SK-N-SH (cell line): ENCODE results near the gene PDE6A.

ENCODE experiments used
- CTCF ChIP-seq: fragments of 200-600 bp; sonication (generic); IDR thresholded peaks from 2 replicates; pipeline ENCODE4 v1.6.1; 2017; ENCODE audit warnings: antibody characterized with exemption, mild to moderate bottlenecking, moderate library complexity
- EP300 ChIP-seq, 2 experiments: IDR thresholded peaks; 2 replicates each; pipeline versions ENCODE4 v1.4.0 to v1.6.1; 2012; ENCODE audit warnings: borderline replicate concordance in 1 of 2, low read depth in 1 of 2, low read length in 1 of 2
- EZH2phosphoT487 ChIP-seq: fragments of 200-600 bp; sonication (generic); IDR thresholded peaks from 2 replicates; pipeline ENCODE4 v1.6.1; 2017; ENCODE audit warnings: low read depth, mixed run types, mild to moderate bottlenecking, antibody characterized with exemption, moderate library complexity, borderline replicate concordance
- MEF2A ChIP-seq: IDR thresholded peaks from 2 replicates; pipeline ENCODE4 v1.4.0; 2012; ENCODE audit warnings: low read depth, borderline replicate concordance
- PBX3 ChIP-seq: IDR thresholded peaks from 2 replicates; pipeline ENCODE4; 2012
- RAD21 ChIP-seq: IDR thresholded peaks from 2 replicates; pipeline ENCODE4 v1.6.1; 2012; ENCODE audit warnings: mild to moderate bottlenecking, low read length
- REST ChIP-seq: IDR thresholded peaks from 2 replicates; pipeline ENCODE4 v1.6.1; 2012; ENCODE audit warnings: mild to moderate bottlenecking, low read depth, low read length, moderate library complexity
- RXRA ChIP-seq: IDR thresholded peaks from 2 replicates; pipeline ENCODE4 v1.4.0; 2012; ENCODE audit warnings: low read depth, mild to moderate bottlenecking, borderline replicate concordance
- TEAD4 ChIP-seq: IDR thresholded peaks from 2 replicates; pipeline ENCODE4 v1.4.0; 2012; ENCODE audit warnings: mild to moderate bottlenecking, borderline replicate concordance; ENCODE audit not compliant: insufficient read depth
- YY1 ChIP-seq: IDR thresholded peaks from 2 replicates; pipeline ENCODE4 v1.4.0; 2012; ENCODE audit warnings: low read depth, mild to moderate bottlenecking
- TF ChIP-seq, protein P1 (sequence below): IDR thresholded peaks from 2 replicates; pipeline ENCODE4 v1.4.0; 2012; ENCODE audit warnings: low read depth, borderline replicate concordance

DNA sequence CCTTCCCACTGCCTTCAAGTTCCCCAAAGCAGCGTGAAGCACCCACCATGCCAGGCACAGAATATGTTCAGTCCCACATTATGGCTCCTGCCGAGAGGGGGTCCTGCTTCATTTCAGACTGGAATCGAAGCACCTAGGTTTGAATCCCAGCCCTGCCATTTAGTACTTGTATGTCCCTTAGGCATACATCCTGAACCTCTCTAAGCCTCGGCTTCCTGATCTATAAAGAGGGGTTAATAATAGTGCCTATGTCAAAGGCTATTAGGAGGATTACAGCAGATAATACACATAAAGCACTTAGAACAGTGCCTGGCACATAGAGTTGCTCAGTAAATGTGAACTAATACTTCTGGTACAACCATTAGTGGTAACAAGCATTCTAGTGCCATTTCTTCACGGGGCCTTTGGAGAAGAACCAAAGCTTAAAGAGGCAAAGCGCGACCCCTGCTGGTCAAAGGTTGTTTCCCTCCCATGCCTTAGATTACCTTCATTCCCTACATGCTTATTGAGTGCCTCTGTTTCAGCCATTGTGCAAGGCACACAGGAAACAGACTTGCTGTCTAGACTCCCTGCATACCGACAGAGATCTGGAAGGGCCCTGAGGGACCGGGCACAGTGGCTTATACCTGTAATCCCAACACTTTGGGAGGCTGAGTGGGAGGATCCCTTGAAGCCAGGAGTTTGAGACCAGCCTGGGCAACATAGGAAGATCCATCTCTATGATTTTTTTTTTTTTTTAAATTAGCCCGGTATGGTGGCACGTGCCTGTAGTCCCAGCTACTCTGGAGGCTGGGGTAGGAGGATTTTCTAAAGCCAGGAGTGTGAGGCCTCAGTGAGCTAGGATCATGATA lies 116.2 kb downstream of the PDE6A start:
- TF ChIP-seq EP300 (IDR thresholded peaks at IDR 0.05; ENCODE audit: borderline replicate concordance in 1 of 2, low read depth in 1 of 2, low read length in 1 of 2) (no peak), TEAD4 (no peak), YY1 (no peak), EZH2phosphoT487 (no peak), CTCF (peak; percentile 91), RAD21 (peak; percentile 95), RXRA (no peak), MEF2A (no peak), PBX3 (no peak), REST (no peak)
- TF ChIP-seq, protein P1, sequence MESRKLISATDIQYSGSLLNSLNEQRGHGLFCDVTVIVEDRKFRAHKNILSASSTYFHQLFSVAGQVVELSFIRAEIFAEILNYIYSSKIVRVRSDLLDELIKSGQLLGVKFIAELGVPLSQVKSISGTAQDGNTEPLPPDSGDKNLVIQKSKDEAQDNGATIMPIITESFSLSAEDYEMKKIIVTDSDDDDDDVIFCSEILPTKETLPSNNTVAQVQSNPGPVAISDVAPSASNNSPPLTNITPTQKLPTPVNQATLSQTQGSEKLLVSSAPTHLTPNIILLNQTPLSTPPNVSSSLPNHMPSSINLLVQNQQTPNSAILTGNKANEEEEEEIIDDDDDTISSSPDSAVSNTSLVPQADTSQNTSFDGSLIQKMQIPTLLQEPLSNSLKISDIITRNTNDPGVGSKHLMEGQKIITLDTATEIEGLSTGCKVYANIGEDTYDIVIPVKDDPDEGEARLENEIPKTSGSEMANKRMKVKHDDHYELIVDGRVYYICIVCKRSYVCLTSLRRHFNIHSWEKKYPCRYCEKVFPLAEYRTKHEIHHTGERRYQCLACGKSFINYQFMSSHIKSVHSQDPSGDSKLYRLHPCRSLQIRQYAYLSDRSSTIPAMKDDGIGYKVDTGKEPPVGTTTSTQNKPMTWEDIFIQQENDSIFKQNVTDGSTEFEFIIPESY: no peak
